ENCODE results near the gene TCP11L1. TPM values are rescaled to one million over a fixed set of nuclear protein-coding genes. Genes with fewer than 3 reads are reported as not detected.
"Not testable (repeated sequence)": the region's sequence is repeated elsewhere in the genome, so short reads cannot be mapped to it uniquely, and the experiment has no call there.

The TCP11L1 gene
- total RNA-seq, 2 experiments from 2014 or later, result 13.1 to 15.0 TPM

- Mint-ChIP-seq H3K36me3 (no peaks in the 10 kb centered on the region), H3K4me1 (peaks cover 33% of the 10 kb centered on the region), H3K9me3 (no peaks in the 10 kb centered on the region), H3K27ac (no peak overlapping the region), H3K27me3 (peaks cover 10% of the 10 kb centered on the region), H3K4me3 (no peak overlapping the region)
- no peak for DNase-seq
Observed at GRCh38 chr11:33018840-33019239, 20.5 kb upstream of the TCP11L1 start.

- Mint-ChIP-seq H3K4me3 (no peak overlapping the region), H3K36me3 (no peaks in the 10 kb centered on the region), H3K27ac (no peak overlapping the region), H3K4me1 (peaks cover 30% of the 10 kb centered on the region), H3K27me3 (peaks cover 10% of the 10 kb centered on the region), H3K9me3 (no peaks in the 10 kb centered on the region)
- DNase-seq, result no peak
Observed at GRCh38 chr11:33021501-33021900, 17.9 kb upstream of the TCP11L1 start.

- no peak for DNase-seq
- H3K9me3 Mint-ChIP-seq, result no peaks in the 10 kb centered on the region
- H3K4me1 Mint-ChIP-seq, result peaks cover 26% of the 10 kb centered on the region
- peaks cover 8% of the 10 kb centered on the region for H3K27me3 Mint-ChIP-seq
- H3K36me3 Mint-ChIP-seq, result no peaks in the 10 kb centered on the region
- H3K27ac Mint-ChIP-seq, result no peak overlapping the region
- H3K4me3 Mint-ChIP-seq, result no peak overlapping the region
Observed at GRCh38 chr11:33021937-33022336, 17.4 kb upstream of the TCP11L1 start.

DNA sequence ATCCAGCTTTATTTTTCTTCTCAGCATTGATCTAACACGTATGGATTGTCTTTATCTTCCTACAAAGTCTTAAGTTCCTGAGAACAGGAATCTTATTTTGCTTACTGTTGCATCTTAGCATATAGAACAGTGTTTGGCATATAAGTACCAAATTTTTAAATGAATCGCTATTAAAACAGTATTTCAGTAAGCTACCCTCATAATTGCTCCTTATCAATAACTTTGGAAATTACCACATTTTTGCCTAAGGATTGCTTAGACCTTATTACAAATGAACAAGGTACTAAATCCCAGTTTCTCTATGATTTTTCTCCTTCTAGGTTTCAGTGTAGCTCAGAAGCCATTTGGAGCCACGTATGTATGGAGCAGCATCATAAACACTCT lies 14.0 kb upstream of the TCP11L1 start:
- DNase-seq, result no peak
- Mint-ChIP-seq H3K36me3 (no peaks in the 10 kb centered on the region), H3K27ac (no peak overlapping the region), H3K4me1 (peaks cover 16% of the 10 kb centered on the region), H3K9me3 (no peaks in the 10 kb centered on the region), H3K4me3 (no peak overlapping the region), H3K27me3 (no peaks in the 10 kb centered on the region)

- Mint-ChIP-seq H3K9me3 (no peaks in the 10 kb centered on the region), H3K4me3 (no peak overlapping the region), H3K36me3 (no peaks in the 10 kb centered on the region), H3K27ac (no peak overlapping the region), H3K27me3 (no peaks in the 10 kb centered on the region), H3K4me1 (peaks cover 4% of the 10 kb centered on the region)
- DNase-seq, result no peak
Observed at GRCh38 chr11:33027233-33027632, 12.1 kb upstream of the TCP11L1 start.

- Mint-ChIP-seq H3K36me3 (no peaks in the 10 kb centered on the region), H3K27ac (no peak overlapping the region), H3K27me3 (no peaks in the 10 kb centered on the region), H3K4me1 (peaks cover 3% of the 10 kb centered on the region), H3K4me3 (no peak overlapping the region), H3K9me3 (no peaks in the 10 kb centered on the region)
- DNase-seq, result no peak
Observed at GRCh38 chr11:33027846-33028536, 11.4 kb upstream of the TCP11L1 start.

GRCh38 chr11:33028537-33028914 lies 10.8 kb upstream of the TCP11L1 start:
- Mint-ChIP-seq H3K36me3 (no peaks in the 10 kb centered on the region), H3K27ac (no peak overlapping the region), H3K4me3 (no peak overlapping the region), H3K27me3 (no peaks in the 10 kb centered on the region), H3K4me1 (peaks cover 3% of the 10 kb centered on the region), H3K9me3 (no peaks in the 10 kb centered on the region)
- no peak for DNase-seq

- not testable (repeated sequence) for H3K4me3 Mint-ChIP-seq, H3K27me3 Mint-ChIP-seq, H3K9me3 Mint-ChIP-seq, DNase-seq, H3K36me3 Mint-ChIP-seq, H3K4me1 Mint-ChIP-seq, H3K27ac Mint-ChIP-seq
Observed at GRCh38 chr11:33029218-33029617, 10.2 kb upstream of the TCP11L1 start.

GRCh38 chr11:33033493-33033892 lies 5.9 kb upstream of the TCP11L1 start:
- no peak overlapping the region for H3K27ac Mint-ChIP-seq
- H3K9me3 Mint-ChIP-seq, result no peaks in the 10 kb centered on the region
- H3K4me1 Mint-ChIP-seq, result peaks cover 6% of the 10 kb centered on the region
- H3K4me3 Mint-ChIP-seq, result no peak overlapping the region
- DNase-seq, result no peak
- H3K36me3 Mint-ChIP-seq, result peaks cover 1% of the 10 kb centered on the region
- no peaks in the 10 kb centered on the region for H3K27me3 Mint-ChIP-seq

GRCh38 chr11:33035011-33035410 lies 4.4 kb upstream of the TCP11L1 start:
- H3K36me3 Mint-ChIP-seq, result peaks cover 4% of the 10 kb centered on the region
- H3K27ac Mint-ChIP-seq, result no peak overlapping the region
- DNase-seq, result no peak
- H3K27me3 Mint-ChIP-seq, result no peaks in the 10 kb centered on the region
- no peaks in the 10 kb centered on the region for H3K9me3 Mint-ChIP-seq
- H3K4me1 Mint-ChIP-seq, result peaks cover 9% of the 10 kb centered on the region
- no peak overlapping the region for H3K4me3 Mint-ChIP-seq

DNA sequence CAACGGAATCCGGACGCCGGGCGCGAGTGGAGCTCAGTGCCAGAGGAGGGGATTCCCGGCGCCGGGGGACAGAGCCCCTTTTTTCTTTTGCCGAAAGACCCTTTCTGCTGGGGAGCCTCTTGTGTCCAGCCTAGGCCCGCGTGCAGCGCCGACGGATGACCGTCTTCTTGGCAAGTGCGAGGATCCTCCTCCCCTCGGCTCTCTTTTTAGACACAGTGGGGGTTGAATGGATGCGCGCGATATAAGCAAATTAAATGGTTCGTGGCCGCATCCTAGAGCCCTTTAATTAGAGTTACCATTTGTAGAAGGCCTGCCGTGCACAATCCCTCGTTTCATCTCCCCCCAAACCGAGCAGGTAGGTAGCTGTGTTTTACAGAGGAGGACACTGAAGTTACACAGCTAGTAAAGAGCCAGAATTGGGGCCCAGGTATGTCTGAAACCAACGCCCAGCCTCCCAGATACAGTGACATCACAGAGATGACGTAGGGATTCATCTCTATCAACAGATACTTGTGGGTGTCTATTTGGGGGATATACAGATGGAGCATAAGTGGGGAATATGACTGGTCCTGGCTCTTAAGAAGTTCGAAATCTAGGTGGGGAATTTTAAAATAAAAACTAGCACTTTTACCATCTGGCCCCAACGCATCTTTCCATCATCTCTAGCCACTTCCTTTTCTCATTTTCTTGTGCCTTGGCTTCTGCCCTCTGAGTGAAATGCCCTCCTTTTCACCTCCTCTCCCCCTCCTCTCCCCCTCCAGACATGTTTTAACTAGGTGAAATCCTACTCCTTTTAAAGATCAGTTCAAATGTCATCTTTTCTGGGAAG lies 875 bp downstream of the TCP11L1 start:
- H3K4me1 Mint-ChIP-seq, result peaks cover 29% of the 10 kb centered on the region
- H3K9me3 Mint-ChIP-seq, result no peaks in the 10 kb centered on the region
- H3K27ac Mint-ChIP-seq, result peak overlapping the region; percentile 95
- DNase-seq, result peak; percentile 51
- H3K27me3 Mint-ChIP-seq, result no peaks in the 10 kb centered on the region
- H3K36me3 Mint-ChIP-seq, result peaks cover 4% of the 10 kb centered on the region
- peak overlapping the region; percentile 87 for H3K4me3 Mint-ChIP-seq

GRCh38 chr11:33040862-33041453 lies 1.6 kb downstream of the TCP11L1 start:
- Mint-ChIP-seq H3K4me1 (peaks cover 28% of the 10 kb centered on the region), H3K36me3 (peaks cover 8% of the 10 kb centered on the region), H3K27me3 (no peaks in the 10 kb centered on the region), H3K9me3 (no peaks in the 10 kb centered on the region), H3K27ac (peak overlapping the region; percentile 95), H3K4me3 (peak overlapping the region; percentile 87)
- DNase-seq, result no peak

- H3K36me3 Mint-ChIP-seq, result peaks cover 25% of the 10 kb centered on the region
- no peaks in the 10 kb centered on the region for H3K9me3 Mint-ChIP-seq
- H3K27ac Mint-ChIP-seq, result no peak overlapping the region
- no peaks in the 10 kb centered on the region for H3K27me3 Mint-ChIP-seq
- H3K4me1 Mint-ChIP-seq, result peaks cover 25% of the 10 kb centered on the region
- DNase-seq, result no peak
- H3K4me3 Mint-ChIP-seq, result no peak overlapping the region
Observed at GRCh38 chr11:33043221-33043830, 4.0 kb downstream of the TCP11L1 start.

GRCh38 chr11:33044285-33044756 lies 4.9 kb downstream of the TCP11L1 start:
- no peaks in the 10 kb centered on the region for H3K9me3 Mint-ChIP-seq
- H3K4me3 Mint-ChIP-seq, result no peak overlapping the region
- peaks cover 22% of the 10 kb centered on the region for H3K4me1 Mint-ChIP-seq
- H3K36me3 Mint-ChIP-seq, result peaks cover 23% of the 10 kb centered on the region
- no peak for DNase-seq
- H3K27me3 Mint-ChIP-seq, result no peaks in the 10 kb centered on the region
- H3K27ac Mint-ChIP-seq, result no peak overlapping the region

Data from activated naive CD8-positive, alpha-beta T cell treated with anti-CD3 and anti-CD28 coated beads for 36 hours (primary cell).